Uterus (tissue), 2 donors: ENCODE data around the gene VRK1.

ENCODE experiments used
- CTCF ChIP-seq, 4 experiments: fragments of 200-600 bp in 2 of 4; fragments of 450-650 bp in 2 of 4; sonication (generic) in 2 of 4; IDR thresholded peaks; one replicate each; pipeline ENCODE4 v1.5.1; 2016 to 2019; ENCODE audit warnings: antibody characterized with exemption in 4 of 4, mild to moderate bottlenecking in 2 of 4, moderate library complexity in 1 of 4
- POLR2A ChIP-seq, 2 donors: fragments of 450-650 bp; IDR thresholded peaks; one replicate each; pipeline ENCODE4 v1.6.1; 2016; ENCODE audit warnings: antibody characterized with exemption in 2 of 2, mild to moderate bottlenecking in 1 of 2, moderate library complexity in 1 of 2

GRCh38 chr14:96902004-96902403 lies 104.8 kb downstream of the VRK1 start:
- TF ChIP-seq POLR2A (IDR thresholded peaks at IDR 0.05) = no peak
- no peak for TF ChIP-seq CTCF (IDR thresholded peaks at IDR 0.05)
